Fibroblast of the aortic adventitia (primary cell): ENCODE measurements around the gene ZSWIM8. TPM values are rescaled to one million over a fixed set of nuclear protein-coding genes. Genes with fewer than 3 reads are reported as not detected.
"Not testable (repeated sequence)": the region's sequence is repeated elsewhere in the genome, so short reads cannot be mapped to it uniquely, and the experiment has no call there.

Experiments
- DNase-seq: peaks from one replicate; pipeline ENCODE4 v3.0.0-alpha.2; 2010; ENCODE audit warnings: low read depth
- H3K4me3 ChIP-seq: 2 replicates; pipeline ENCODE4 v1.5.1; 2011; ENCODE audit warnings: low read depth, mild to moderate bottlenecking, control low read depth, low read length, moderate library complexity
- total RNA-seq: library from RNA; depleted of rRNA; stranded (reverse); fragments of >200 nt; gene quantifications from 2 replicates; pipeline ENCODE4 v1.2.3, GENCODE V29; 2012; ENCODE audit warnings: low replicate concordance
- TF ChIP-seq, protein P1 (sequence below): IDR thresholded peaks from 2 replicates; pipeline ENCODE4 v1.5.1; 2011; ENCODE audit warnings: mild to moderate bottlenecking, low read length, control low read depth, inconsistent platforms; ENCODE audit not compliant: insufficient read depth

Gene ZSWIM8
- total RNA-seq, 1 donor, result 48.9 TPM

GRCh38 chr10:73823391-73823790, 38.0 kb downstream of the ZSWIM8 start:
- TF ChIP-seq, protein P1, sequence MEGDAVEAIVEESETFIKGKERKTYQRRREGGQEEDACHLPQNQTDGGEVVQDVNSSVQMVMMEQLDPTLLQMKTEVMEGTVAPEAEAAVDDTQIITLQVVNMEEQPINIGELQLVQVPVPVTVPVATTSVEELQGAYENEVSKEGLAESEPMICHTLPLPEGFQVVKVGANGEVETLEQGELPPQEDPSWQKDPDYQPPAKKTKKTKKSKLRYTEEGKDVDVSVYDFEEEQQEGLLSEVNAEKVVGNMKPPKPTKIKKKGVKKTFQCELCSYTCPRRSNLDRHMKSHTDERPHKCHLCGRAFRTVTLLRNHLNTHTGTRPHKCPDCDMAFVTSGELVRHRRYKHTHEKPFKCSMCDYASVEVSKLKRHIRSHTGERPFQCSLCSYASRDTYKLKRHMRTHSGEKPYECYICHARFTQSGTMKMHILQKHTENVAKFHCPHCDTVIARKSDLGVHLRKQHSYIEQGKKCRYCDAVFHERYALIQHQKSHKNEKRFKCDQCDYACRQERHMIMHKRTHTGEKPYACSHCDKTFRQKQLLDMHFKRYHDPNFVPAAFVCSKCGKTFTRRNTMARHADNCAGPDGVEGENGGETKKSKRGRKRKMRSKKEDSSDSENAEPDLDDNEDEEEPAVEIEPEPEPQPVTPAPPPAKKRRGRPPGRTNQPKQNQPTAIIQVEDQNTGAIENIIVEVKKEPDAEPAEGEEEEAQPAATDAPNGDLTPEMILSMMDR, result no peak
- no peak for DNase-seq
- no peak overlapping the region for H3K4me3 ChIP-seq

GRCh38 chr10:73824146-73824725, 38.8 kb downstream of the ZSWIM8 start:
- no peak overlapping the region for H3K4me3 ChIP-seq
- TF ChIP-seq, protein P1, result no peak
- DNase-seq, result no peak

GRCh38 chr10:73827346-73828089, 42.1 kb downstream of the ZSWIM8 start:
- TF ChIP-seq, protein P1, result no peak
- H3K4me3 ChIP-seq, result no peak overlapping the region
- no peak for DNase-seq

DNA sequence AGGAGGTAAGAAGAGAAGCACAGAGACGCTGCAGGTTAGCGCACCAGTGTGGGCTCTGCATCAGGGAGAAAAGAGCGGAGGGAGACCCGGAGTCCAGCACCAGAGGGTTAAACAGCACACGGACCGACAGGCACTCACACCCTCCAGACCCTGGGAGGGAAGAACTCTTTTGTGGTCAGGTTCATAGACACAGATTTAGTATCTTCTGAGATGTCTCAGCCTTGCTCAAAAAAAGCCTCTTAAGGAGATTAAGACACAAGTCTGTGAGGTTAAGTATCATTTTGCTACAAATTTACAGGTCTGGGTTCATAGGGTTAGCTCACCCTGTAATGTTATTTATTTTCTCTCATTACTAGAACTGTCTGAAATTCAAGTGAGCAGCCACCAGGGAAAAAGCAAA, 42.8 kb downstream of the ZSWIM8 start:
- DNase-seq, result no peak

GRCh38 chr10:73829090-73829489, 43.7 kb downstream of the ZSWIM8 start:
- not testable (repeated sequence) for H3K4me3 ChIP-seq, DNase-seq

More for the DNA sequence above, 42.8 kb downstream of the ZSWIM8 start:
- TF ChIP-seq, protein P1, result no peak
- no peak overlapping the region for H3K4me3 ChIP-seq

- H3K4me3 ChIP-seq, result no peak overlapping the region
- TF ChIP-seq, protein P1, result no peak
- peak; percentile 32 for DNase-seq
These were observed 51.1 kb downstream of the ZSWIM8 start for GRCh38 chr10:73836427-73836980.

DNA sequence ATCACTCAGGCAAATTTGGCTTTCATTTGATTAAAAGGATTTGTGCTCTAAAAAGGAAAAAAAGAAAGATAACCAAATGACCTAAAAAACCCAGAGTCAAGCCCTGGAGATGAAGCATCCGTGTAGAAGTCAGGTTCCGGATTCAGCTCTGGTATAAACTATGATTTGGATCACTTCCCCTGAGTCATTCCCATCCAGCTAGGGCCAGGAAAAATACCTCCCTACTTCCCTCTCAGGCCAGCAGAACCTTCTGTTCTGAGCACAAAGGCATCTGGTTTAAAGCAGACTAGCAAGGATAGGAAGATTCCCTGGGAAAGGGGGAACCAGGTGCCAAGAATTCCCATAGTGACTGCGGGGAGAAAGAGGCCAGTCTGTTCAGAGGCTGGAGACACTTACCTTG, 51.7 kb downstream of the ZSWIM8 start:
- DNase-seq, result peak; percentile 84

More for the DNA sequence above, 51.7 kb downstream of the ZSWIM8 start:
- TF ChIP-seq, protein P1, result no peak
- H3K4me3 ChIP-seq, result no peak overlapping the region
